Adipose tissue (tissue), 3 donors: Measurements from ENCODE around the gene MYH13. TPM values are rescaled to one million over a fixed set of nuclear protein-coding genes. Genes with fewer than 3 reads are reported as not detected.

Experiments used
- H3K27ac ChIP-seq: one replicate; pipeline ENCODE4 v1.5.1; 2013; ENCODE audit warnings: low read depth, low read length
- WGBS, 3 donors: extraction: QIAGEN DNeasy Blood & Tissue Kit; methylation state at CpG; one replicate each; pipeline ENCODE4 v1.1.7; 2013; 5-methylcytosine and 5-hydroxymethylcytosine counted together
- polyA plus RNA-seq, 3 donors: library from polyadenylated mRNA; stranded (reverse); fragments of 200-250 nt; gene quantifications; one replicate each; pipeline ENCODE4 v1.2.3, GENCODE V29; 2013
- donor health status: healthy with polysubstance abuse.
- donor health status: Bipolar disorder and iron deficiency.
- donor health status: healthy.

MYH13 gene
- under 1 TPM in 1 of 3 donors, not detected in 2; 0.01 TPM for polyA plus RNA-seq

- 68 to 81% (median 81%) methylated on average over 5 of the region's 5 CpGs for WGBS, 3 donors
- H3K27ac ChIP-seq, result no peak within 1 kb of the TSS
Observed at GRCh38 chr17:10372906-10373305, at the start of gene MYH13. Gene MYH13 (minus strand): TSS chr17:10373006. CDS start chr17:10364530, 8,476 bp downstream.

GRCh38 chr17:10421900-10422542, 49.2 kb upstream of the MYH13 start, which contains the start of gene MYH8:
Gene MYH8 (minus strand): TSS chr17:10421950. CDS start chr17:10420227, 1,723 bp downstream.
- no peak within 1 kb of the TSS for H3K27ac ChIP-seq
- 73 to 82% (median 80%) methylated on average over 7 of the region's 7 CpGs for WGBS, 3 donors

- no peak overlapping the region for H3K27ac ChIP-seq
- WGBS, 3 donors, result 63 to 78% (median 76%) methylated on average over 2 of the region's 2 CpGs
Observed at GRCh38 chr17:10421211-10421610, 48.4 kb upstream of the MYH13 start.

- 61 to 90% (median 87%) methylated on average over 2 of the region's 2 CpGs for WGBS, 3 donors
- H3K27ac ChIP-seq, result no peak overlapping the region
Observed at GRCh38 chr17:10420811-10421210, 48.0 kb upstream of the MYH13 start.

GRCh38 chr17:10417431-10417830, 44.6 kb upstream of the MYH13 start:
- H3K27ac ChIP-seq, result no peak overlapping the region
- WGBS, 3 donors, result 45 to 55% (median 53%) methylated on average over 3 of the region's 3 CpGs

- no peak overlapping the region for H3K27ac ChIP-seq
- WGBS, 3 donors, result 65 to 85% (median 81%) methylated on average over 4 of the region's 4 CpGs
Observed at GRCh38 chr17:10415161-10415560, 42.4 kb upstream of the MYH13 start.

- H3K27ac ChIP-seq, result no peak overlapping the region
Observed at GRCh38 chr17:10403589-10403988, 30.8 kb upstream of the MYH13 start.

GRCh38 chr17:10398352-10398751, 25.5 kb upstream of the MYH13 start:
- WGBS, 3 donors, result 79 to 83% (median 83%) methylated on average over 9 of the region's 9 CpGs
- H3K27ac ChIP-seq, result no peak overlapping the region

GRCh38 chr17:10396524-10397163, 23.8 kb upstream of the MYH13 start:
- H3K27ac ChIP-seq, result no peak overlapping the region
- 60 to 72% (median 65%) methylated on average over 14 of the region's 14 CpGs for WGBS, 3 donors

GRCh38 chr17:10394201-10394887, 21.5 kb upstream of the MYH13 start:
- no peak overlapping the region for H3K27ac ChIP-seq
- WGBS, 3 donors, result 80 to 83% (median 82%) methylated on average over 6 of the region's 6 CpGs

GRCh38 chr17:10392880-10393279, 20.1 kb upstream of the MYH13 start:
- no peak overlapping the region for H3K27ac ChIP-seq
- 73 to 85% (median 84%) methylated on average over 9 of the region's 9 CpGs for WGBS, 3 donors

GRCh38 chr17:10385871-10386270, 13.1 kb upstream of the MYH13 start:
- 54 to 71% (median 63%) methylated on average over 6 of the region's 6 CpGs for WGBS, 3 donors
- no peak overlapping the region for H3K27ac ChIP-seq

- 32 to 58% (median 40%) methylated on average over 8 of the region's 8 CpGs for WGBS, 3 donors
- H3K27ac ChIP-seq, result no peak overlapping the region
Observed at GRCh38 chr17:10384175-10384574, 11.4 kb upstream of the MYH13 start.

GRCh38 chr17:10380631-10381408, 8.0 kb upstream of the MYH13 start:
- 65 to 80% (median 79%) methylated on average over 3 of the region's 3 CpGs for WGBS, 3 donors
- H3K27ac ChIP-seq, result no peak overlapping the region

GRCh38 chr17:10370016-10370608, 2.7 kb downstream of the MYH13 start:
- 66 to 81% (median 78%) methylated on average over 7 of the region's 7 CpGs for WGBS, 3 donors
- no peak overlapping the region for H3K27ac ChIP-seq

- 56 to 94% (median 84%) methylated on average over 1 of the region's 1 CpG for WGBS, 3 donors
- H3K27ac ChIP-seq, result no peak overlapping the region
Observed at GRCh38 chr17:10369239-10369638, 3.6 kb downstream of the MYH13 start.

- 82 to 91% (median 86%) methylated on average over 3 of the region's 3 CpGs for WGBS, 3 donors
Observed at GRCh38 chr17:10368561-10368960, 4.2 kb downstream of the MYH13 start.

GRCh38 chr17:10360578-10360977, 12.2 kb downstream of the MYH13 start:
- H3K27ac ChIP-seq, result no peak overlapping the region

More at GRCh38 chr17:10368561-10368960, 4.2 kb downstream of the MYH13 start:
- H3K27ac ChIP-seq, result no peak overlapping the region
